ENCODE measurements around the gene NPRL2.

DNA sequence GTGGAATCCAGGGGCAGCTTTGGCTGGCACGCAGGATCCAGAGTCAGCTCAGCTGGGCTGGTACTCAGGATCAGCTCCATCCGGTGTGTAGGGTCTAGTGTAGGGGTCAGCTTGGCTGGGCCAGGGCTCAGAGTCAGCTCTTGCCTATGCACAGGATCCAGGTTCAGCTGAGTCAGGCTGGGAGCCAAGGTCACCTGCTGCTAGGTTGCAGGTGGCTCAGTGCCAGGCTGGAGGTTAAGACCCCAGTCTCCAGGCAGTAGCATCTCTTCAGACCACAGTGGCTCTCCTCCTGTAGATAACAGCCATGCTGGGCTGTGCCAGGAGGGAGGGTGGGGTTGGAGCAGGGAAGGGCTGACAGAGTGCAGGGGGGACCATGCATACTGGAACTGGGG lies 53.2 kb downstream of the NPRL2 start:
- no peak for TF ChIP-seq CTCF (conservative IDR thresholded peaks at IDR 0.05; ENCODE audit: low read length)
- TF ChIP-seq EZH2phosphoT487 (IDR thresholded peaks at IDR 0.05; ENCODE audit: borderline replicate concordance, low read depth, low read length) = no peak
